OCI-LY1 (cell line): ENCODE measurements around the gene SCPEP1.

Experiments used
- EZH2 ChIP-seq: fragments of 200-600 bp; sonication (generic), shearing (Covaris generic); IDR thresholded peaks from 2 replicates; pipeline ENCODE4 v1.8.0; 2017; ENCODE audit warnings: borderline replicate concordance, mixed run types, mild to moderate bottlenecking, antibody characterized with exemption, low read length, moderate library complexity, mixed read lengths
- TF ChIP-seq, protein P1 (sequence below): fragments of 200-600 bp; sonication (generic), shearing (Covaris generic); IDR thresholded peaks from 2 replicates; pipeline ENCODE4 v1.5.1; 2017; ENCODE audit warnings: mild to moderate bottlenecking, antibody characterized with exemption, low read length, moderate library complexity, mixed read lengths

DNA sequence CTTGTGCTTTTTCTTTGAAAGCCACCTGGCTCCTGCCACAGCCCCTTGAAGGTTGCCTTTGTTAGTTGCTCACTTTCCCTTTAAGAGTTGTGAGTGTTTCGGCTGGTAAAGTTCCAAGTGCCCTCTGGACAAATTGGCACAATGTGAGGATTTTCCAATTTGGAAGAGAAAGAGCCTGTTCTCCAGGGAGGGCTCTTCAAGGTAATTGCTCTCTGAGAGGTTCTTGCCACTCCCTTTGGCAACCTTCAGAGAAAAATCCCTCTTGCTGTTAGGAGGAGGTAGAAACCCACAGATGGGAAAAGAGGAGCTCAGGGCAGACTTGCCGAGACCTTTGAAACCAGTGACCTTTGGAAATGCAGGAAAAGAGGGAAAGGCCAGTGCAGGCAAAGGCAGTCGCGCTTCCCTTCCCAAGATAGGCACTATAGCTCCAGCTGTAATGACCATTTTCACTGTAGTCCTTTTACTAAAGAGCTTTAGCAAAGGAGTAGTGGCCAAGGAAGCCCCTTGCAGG lies 58.1 kb downstream of the SCPEP1 start:
- TF ChIP-seq, protein P1, sequence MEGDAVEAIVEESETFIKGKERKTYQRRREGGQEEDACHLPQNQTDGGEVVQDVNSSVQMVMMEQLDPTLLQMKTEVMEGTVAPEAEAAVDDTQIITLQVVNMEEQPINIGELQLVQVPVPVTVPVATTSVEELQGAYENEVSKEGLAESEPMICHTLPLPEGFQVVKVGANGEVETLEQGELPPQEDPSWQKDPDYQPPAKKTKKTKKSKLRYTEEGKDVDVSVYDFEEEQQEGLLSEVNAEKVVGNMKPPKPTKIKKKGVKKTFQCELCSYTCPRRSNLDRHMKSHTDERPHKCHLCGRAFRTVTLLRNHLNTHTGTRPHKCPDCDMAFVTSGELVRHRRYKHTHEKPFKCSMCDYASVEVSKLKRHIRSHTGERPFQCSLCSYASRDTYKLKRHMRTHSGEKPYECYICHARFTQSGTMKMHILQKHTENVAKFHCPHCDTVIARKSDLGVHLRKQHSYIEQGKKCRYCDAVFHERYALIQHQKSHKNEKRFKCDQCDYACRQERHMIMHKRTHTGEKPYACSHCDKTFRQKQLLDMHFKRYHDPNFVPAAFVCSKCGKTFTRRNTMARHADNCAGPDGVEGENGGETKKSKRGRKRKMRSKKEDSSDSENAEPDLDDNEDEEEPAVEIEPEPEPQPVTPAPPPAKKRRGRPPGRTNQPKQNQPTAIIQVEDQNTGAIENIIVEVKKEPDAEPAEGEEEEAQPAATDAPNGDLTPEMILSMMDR: no peak
- TF ChIP-seq EZH2: no peak
